Fibroblast of lung (primary cell): Measurements from ENCODE around the gene FIBP. TPM values are rescaled to one million over a fixed set of nuclear protein-coding genes. Genes with fewer than 3 reads are reported as not detected.

Experiments used
- DNase-seq, 2 donors: peaks; one replicate each; pipeline versions ENCODE4 v3.0.0 to v3.0.0-alpha.2; 2010; ENCODE audit warnings: low read depth in 2 of 2
- H2AFZ ChIP-seq: 2 replicates; pipeline ENCODE4 v1.5.1; 2012; ENCODE audit warnings: low read length, control low read depth, inconsistent platforms
- H3K27ac ChIP-seq: 2 replicates; pipeline ENCODE4 v1.5.1; 2011; ENCODE audit warnings: low read length, control low read depth; ENCODE audit not compliant: insufficient read depth
- H3K27me3 ChIP-seq: 2 replicates; pipeline ENCODE4 v1.5.1; 2011; ENCODE audit warnings: mild to moderate bottlenecking, low read length; ENCODE audit not compliant: control insufficient read depth, insufficient read depth
- H3K36me3 ChIP-seq: 2 replicates; pipeline ENCODE4 v1.5.1; 2011; ENCODE audit warnings: low read length; ENCODE audit not compliant: control insufficient read depth, insufficient read depth
- H3K4me1 ChIP-seq: 2 replicates; pipeline ENCODE4 v1.5.1; 2011; ENCODE audit warnings: low read length; ENCODE audit not compliant: control insufficient read depth, insufficient read depth; ENCODE audit errors: extremely low read depth
- H3K4me2 ChIP-seq: 2 replicates; pipeline ENCODE4 v1.5.1; 2011; ENCODE audit warnings: low read length, control low read depth; ENCODE audit not compliant: insufficient read depth; ENCODE audit errors: extremely low read depth
- H3K4me3 ChIP-seq, 4 experiments: fragments of 200-600 bp in 1 of 4; sonication (generic) in 1 of 4; replicated peaks in 1 of 4; 2 replicates each; pipeline ENCODE4 v1.5.1; 2011 to 2016; ENCODE audit warnings: low read length in 4 of 4, low read depth in 3 of 4, mild to moderate bottlenecking in 3 of 4, control low read depth in 2 of 4, inconsistent platforms in 1 of 4, mixed read lengths in 1 of 4; ENCODE audit not compliant: insufficient read depth in 1 of 4; ENCODE audit errors: control extremely low read depth in 1 of 4
- H3K79me2 ChIP-seq: 2 replicates; pipeline ENCODE4 v1.5.1; 2012; ENCODE audit warnings: mild to moderate bottlenecking, low read length, inconsistent platforms; ENCODE audit not compliant: control insufficient read depth, insufficient read depth
- H3K9ac ChIP-seq: 2 replicates; pipeline ENCODE4 v1.5.1; 2011; ENCODE audit warnings: mild to moderate bottlenecking, low read length, control low read depth; ENCODE audit not compliant: insufficient read depth
- H3K9me3 ChIP-seq: 2 replicates; pipeline ENCODE4 v1.5.1; 2012; ENCODE audit warnings: low read depth, low read length; ENCODE audit not compliant: control insufficient read depth, insufficient read depth
- H4K20me1 ChIP-seq: 2 replicates; pipeline ENCODE4 v1.5.1; 2011; ENCODE audit warnings: low read length; ENCODE audit not compliant: control insufficient read depth, insufficient read depth; ENCODE audit errors: extremely low read depth
- EZH2 ChIP-seq: IDR thresholded peaks from 2 replicates; pipeline ENCODE4 v1.5.1; 2012; ENCODE audit warnings: low read length, control low read depth, mild to moderate bottlenecking; ENCODE audit errors: missing control alignments
- polyA plus RNA-seq, 2 donors: library from polyadenylated mRNA; depleted of rRNA in 1 of 2; stranded (reverse) in 1 of 2; unstranded in 1 of 2; fragments of >200 nt; gene quantifications; 2 replicates each; pipeline ENCODE4 v1.2.1, GENCODE V29; 2011 to 2012; ENCODE audit warnings: missing spikeins in 1 of 2
- total RNA-seq: library from RNA; depleted of rRNA; stranded (reverse); fragments of >200 nt; gene quantifications from 2 replicates; pipeline ENCODE4 v1.2.1, GENCODE V29; 2014
- TF ChIP-seq, protein P1 (sequence below), 2 donors: IDR thresholded peaks in 1 of 2; conservative IDR thresholded peaks in 1 of 2; 1 replicate in 1 of 2; 2 replicates in 1 of 2; pipeline ENCODE4 v1.5.1; 2011 to 2012; ENCODE audit warnings: low read length in 2 of 2, control low read depth in 1 of 2, inconsistent platforms in 1 of 2, low read depth in 1 of 2, mild to moderate bottlenecking in 1 of 2

The FIBP gene
- total and polyA plus RNA-seq, 2 donors (not counting 1 experiment from before 2014, with no cell fraction given) = 81.0 to 168 TPM

- peaks cover 19% of the 10 kb centered on the region for H3K4me1 ChIP-seq
- DNase-seq = peak in 1 of 2 donors; percentile 12
- no peaks in the 10 kb centered on the region for H3K9me3 ChIP-seq
- H3K4me3 ChIP-seq = no peak overlapping the region
- H3K4me2 ChIP-seq = no peak overlapping the region
- no peak overlapping the region for H3K9ac ChIP-seq
- no peaks in the 10 kb centered on the region for H3K27me3 ChIP-seq
- H4K20me1 ChIP-seq = no peaks in the 10 kb centered on the region
- peaks cover 50% of the 10 kb centered on the region for H3K36me3 ChIP-seq
- no peak overlapping the region for H3K27ac ChIP-seq
- TF ChIP-seq, protein P1, sequence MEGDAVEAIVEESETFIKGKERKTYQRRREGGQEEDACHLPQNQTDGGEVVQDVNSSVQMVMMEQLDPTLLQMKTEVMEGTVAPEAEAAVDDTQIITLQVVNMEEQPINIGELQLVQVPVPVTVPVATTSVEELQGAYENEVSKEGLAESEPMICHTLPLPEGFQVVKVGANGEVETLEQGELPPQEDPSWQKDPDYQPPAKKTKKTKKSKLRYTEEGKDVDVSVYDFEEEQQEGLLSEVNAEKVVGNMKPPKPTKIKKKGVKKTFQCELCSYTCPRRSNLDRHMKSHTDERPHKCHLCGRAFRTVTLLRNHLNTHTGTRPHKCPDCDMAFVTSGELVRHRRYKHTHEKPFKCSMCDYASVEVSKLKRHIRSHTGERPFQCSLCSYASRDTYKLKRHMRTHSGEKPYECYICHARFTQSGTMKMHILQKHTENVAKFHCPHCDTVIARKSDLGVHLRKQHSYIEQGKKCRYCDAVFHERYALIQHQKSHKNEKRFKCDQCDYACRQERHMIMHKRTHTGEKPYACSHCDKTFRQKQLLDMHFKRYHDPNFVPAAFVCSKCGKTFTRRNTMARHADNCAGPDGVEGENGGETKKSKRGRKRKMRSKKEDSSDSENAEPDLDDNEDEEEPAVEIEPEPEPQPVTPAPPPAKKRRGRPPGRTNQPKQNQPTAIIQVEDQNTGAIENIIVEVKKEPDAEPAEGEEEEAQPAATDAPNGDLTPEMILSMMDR (conservative IDR thresholded peaks at IDR 0.05 in 1 of 2, IDR thresholded peaks at IDR 0.05 in 1 of 2; ENCODE audit: low read depth in 1 of 2, low read length in 2 of 2) = no peak
- TF ChIP-seq EZH2 = no peak
- no peak overlapping the region for H2AFZ ChIP-seq
- H3K79me2 ChIP-seq = peaks cover 38% of the 10 kb centered on the region
Observed at GRCh38 chr11:65868076-65868667, 20.1 kb downstream of the FIBP start.

DNA sequence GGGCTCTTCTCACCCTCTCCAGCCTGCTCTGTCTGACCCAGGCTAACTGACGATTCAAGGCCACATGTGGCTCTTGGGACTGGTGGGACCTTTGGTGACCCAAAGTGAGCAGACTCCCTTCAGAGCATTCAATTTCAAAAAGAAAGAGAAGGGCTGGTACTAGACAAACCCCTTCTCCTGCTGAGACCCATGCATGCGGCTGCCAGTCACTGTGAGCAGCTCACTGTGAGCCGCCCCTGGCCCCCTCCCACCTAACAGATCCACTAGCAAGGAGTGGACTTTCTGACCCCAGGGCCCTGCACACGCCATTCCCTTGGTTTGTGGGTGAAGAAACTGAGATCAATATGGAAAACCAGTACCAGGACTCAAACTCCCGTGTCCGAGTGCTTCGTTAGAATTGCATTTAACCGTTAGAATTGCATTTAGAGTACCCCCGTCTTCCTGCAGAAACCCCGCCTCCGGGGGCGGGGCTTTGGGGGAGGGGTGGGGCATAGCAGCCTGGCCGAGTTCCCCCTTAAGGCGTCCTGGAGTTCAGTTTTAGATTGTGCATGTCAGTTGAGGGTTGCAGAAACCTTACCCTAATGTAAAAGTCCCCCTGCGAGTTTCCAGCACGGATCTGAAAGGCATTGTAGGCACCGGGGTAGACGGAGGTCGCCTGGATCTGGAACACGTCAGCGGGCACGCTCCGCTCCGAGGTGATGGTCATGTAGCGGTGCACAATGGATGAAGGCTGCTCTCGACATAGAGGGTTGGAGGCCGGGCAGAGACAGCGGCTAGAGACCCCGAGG, 20.8 kb downstream of the FIBP start:
- peaks cover 55% of the 10 kb centered on the region for H3K36me3 ChIP-seq
- H4K20me1 ChIP-seq = no peaks in the 10 kb centered on the region
- no peak overlapping the region for H3K4me2 ChIP-seq
- no peak overlapping the region for H3K27ac ChIP-seq
- H3K4me3 ChIP-seq = no peak overlapping the region
- H3K9me3 ChIP-seq = no peaks in the 10 kb centered on the region
- peaks cover 43% of the 10 kb centered on the region for H3K79me2 ChIP-seq
- TF ChIP-seq, protein P1 (conservative IDR thresholded peaks at IDR 0.05 in 1 of 2, IDR thresholded peaks at IDR 0.05 in 1 of 2; ENCODE audit: low read depth in 1 of 2, low read length in 2 of 2) = no peak
- DNase-seq = no peak
- H3K4me1 ChIP-seq = peaks cover 19% of the 10 kb centered on the region
- H3K27me3 ChIP-seq = no peaks in the 10 kb centered on the region
- H3K9ac ChIP-seq = no peak overlapping the region
- no peak overlapping the region for H2AFZ ChIP-seq

GRCh38 chr11:65866509-65867283, 21.6 kb downstream of the FIBP start:
- Histone ChIP-seq H3K36me3 (peaks cover 61% of the 10 kb centered on the region), H3K9me3 (no peaks in the 10 kb centered on the region), H3K4me1 (peaks cover 23% of the 10 kb centered on the region), H3K4me2 (no peak overlapping the region), H2AFZ (no peak overlapping the region), H3K27ac (no peak overlapping the region), H3K9ac (no peak overlapping the region), H3K4me3 (no peak overlapping the region), H3K79me2 (peaks cover 46% of the 10 kb centered on the region), H3K27me3 (no peaks in the 10 kb centered on the region), H4K20me1 (no peaks in the 10 kb centered on the region)
- TF ChIP-seq EZH2 = no peak
- TF ChIP-seq, protein P1 (conservative IDR thresholded peaks at IDR 0.05 in 1 of 2, IDR thresholded peaks at IDR 0.05 in 1 of 2; ENCODE audit: low read depth in 1 of 2, low read length in 2 of 2) = no peak
- DNase-seq = no peak
